Suprapubic skin (tissue), 4 donors: ENCODE data around the gene AMOTL1. TPM values are rescaled to one million over a fixed set of nuclear protein-coding genes. Genes with fewer than 3 reads are reported as not detected.
A peak's percentile ranks its signal among the peaks of the same experiment; 100 is the strongest.

Experiments used
- DNase-seq, 2 donors: peaks; one replicate each; pipeline ENCODE4 v3.0.0-alpha.2; 2019; ENCODE audit warnings: low spot score in 2 of 2
- H3K27ac ChIP-seq: fragments of 200-600 bp; sonication (generic); one replicate; pipeline ENCODE4 v1.5.1; 2019
- H3K27me3 ChIP-seq: fragments of 200-600 bp; sonication (generic); one replicate; pipeline ENCODE4 v1.5.1; 2019
- H3K36me3 ChIP-seq: fragments of 200-600 bp; sonication (generic); one replicate; pipeline ENCODE4 v1.5.1; 2019
- H3K4me1 ChIP-seq: fragments of 200-600 bp; sonication (generic); one replicate; pipeline ENCODE4 v1.5.1; 2019
- H3K4me3 ChIP-seq: fragments of 200-600 bp; sonication (generic); one replicate; pipeline ENCODE4 v1.5.1; 2019; ENCODE audit warnings: mild to moderate bottlenecking
- H3K9me3 ChIP-seq: fragments of 200-600 bp; sonication (generic); one replicate; pipeline ENCODE4 v1.5.1; 2019
- CTCF ChIP-seq, 2 donors: fragments of 200-600 bp in 1 of 2; fragments of 450-650 bp in 1 of 2; sonication (generic) in 1 of 2; IDR thresholded peaks; one replicate each; pipeline ENCODE4 v1.5.1; 2016 to 2019; ENCODE audit warnings: antibody characterized with exemption in 2 of 2, mild to moderate bottlenecking in 1 of 2, moderate library complexity in 1 of 2
- EP300 ChIP-seq: sonication (generic); formaldehyde crosslinking; IDR thresholded peaks from one replicate; pipeline ENCODE4 v1.6.1; 2017; ENCODE audit warnings: antibody characterized with exemption
- POLR2A ChIP-seq, 2 donors: fragments of 450-650 bp; IDR thresholded peaks; one replicate each; pipeline ENCODE4 v1.6.1; 2017; ENCODE audit warnings: antibody characterized with exemption in 2 of 2, mild to moderate bottlenecking in 2 of 2, moderate library complexity in 2 of 2
- POLR2AphosphoS5 ChIP-seq, 3 donors: sonication (generic); formaldehyde crosslinking; IDR thresholded peaks; one replicate each; pipeline ENCODE4 v1.6.1; 2017; ENCODE audit warnings: antibody characterized with exemption in 3 of 3
- WGBS: methylation state at CpG from one replicate; pipeline ENCODE4 v1.1.5; 2018; 5-methylcytosine and 5-hydroxymethylcytosine counted together
- total RNA-seq, 4 donors: library from RNA; depleted of rRNA; stranded (reverse); fragments of >200 nt; gene quantifications; one replicate each; pipeline ENCODE4 v1.1.0, GENCODE V29; 2016

Gene AMOTL1
- total RNA-seq, 4 donors from 2014 or later: 69.7 to 86.9 (median 79.4) TPM

- H3K4me1 ChIP-seq: peaks cover 12% of the 10 kb centered on the region
- H3K9me3 ChIP-seq: no peaks in the 10 kb centered on the region
- no peak for DNase-seq
- H3K4me3 ChIP-seq: no peak overlapping the region
- TF ChIP-seq POLR2AphosphoS5 (IDR thresholded peaks at IDR 0.05): no peak
- TF ChIP-seq POLR2A (IDR thresholded peaks at IDR 0.05): no peak
- TF ChIP-seq EP300: no peak
- TF ChIP-seq CTCF (IDR thresholded peaks at IDR 0.05): no peak
- H3K36me3 ChIP-seq: no peaks in the 10 kb centered on the region
- 61% methylated on average over 7 of the region's 7 CpGs for WGBS
- peak overlapping the region; percentile 2 for H3K27ac ChIP-seq
- no peaks in the 10 kb centered on the region for H3K27me3 ChIP-seq
These were observed 35.4 kb upstream of the AMOTL1 start for GRCh38 chr11:94732617-94733281.

GRCh38 chr11:94734563-94735275 is 33.4 kb upstream of the AMOTL1 start:
- TF ChIP-seq EP300 (no peak), POLR2AphosphoS5 (IDR thresholded peaks at IDR 0.05) (no peak), POLR2A (IDR thresholded peaks at IDR 0.05) (no peak), CTCF (IDR thresholded peaks at IDR 0.05) (no peak)
- Histone ChIP-seq H3K36me3 (no peaks in the 10 kb centered on the region), H3K27me3 (no peaks in the 10 kb centered on the region), H3K27ac (no peak overlapping the region), H3K4me1 (peaks cover 12% of the 10 kb centered on the region), H3K9me3 (no peaks in the 10 kb centered on the region), H3K4me3 (no peak overlapping the region)
- WGBS: 80% methylated on average over 4 of the region's 4 CpGs
- no peak for DNase-seq

GRCh38 chr11:94735907-94736306 is 32.2 kb upstream of the AMOTL1 start:
- peaks cover 23% of the 10 kb centered on the region for H3K4me1 ChIP-seq
- no peaks in the 10 kb centered on the region for H3K27me3 ChIP-seq
- no peak overlapping the region for H3K4me3 ChIP-seq
- no peak for DNase-seq
- TF ChIP-seq POLR2AphosphoS5 (IDR thresholded peaks at IDR 0.05): no peak
- TF ChIP-seq EP300: no peak
- TF ChIP-seq CTCF (IDR thresholded peaks at IDR 0.05): no peak
- no peak for TF ChIP-seq POLR2A (IDR thresholded peaks at IDR 0.05)
- H3K27ac ChIP-seq: no peak overlapping the region
- WGBS: 72% methylated on average over 4 of the region's 4 CpGs
- no peaks in the 10 kb centered on the region for H3K36me3 ChIP-seq
- H3K9me3 ChIP-seq: no peaks in the 10 kb centered on the region

- Histone ChIP-seq H3K9me3 (no peaks in the 10 kb centered on the region), H3K27ac (no peak overlapping the region), H3K4me3 (no peak overlapping the region), H3K36me3 (no peaks in the 10 kb centered on the region), H3K27me3 (no peaks in the 10 kb centered on the region), H3K4me1 (peaks cover 26% of the 10 kb centered on the region)
- WGBS: 61% methylated on average over 2 of the region's 2 CpGs
- no peak for DNase-seq
- TF ChIP-seq CTCF (IDR thresholded peaks at IDR 0.05): no peak
These were observed 31.0 kb upstream of the AMOTL1 start for GRCh38 chr11:94737171-94737611.

GRCh38 chr11:94738746-94739145 is 29.4 kb upstream of the AMOTL1 start:
- H3K4me1 ChIP-seq: peaks cover 25% of the 10 kb centered on the region
- H3K9me3 ChIP-seq: no peaks in the 10 kb centered on the region
- TF ChIP-seq POLR2AphosphoS5 (IDR thresholded peaks at IDR 0.05) (no peak), POLR2A (IDR thresholded peaks at IDR 0.05) (no peak), CTCF (IDR thresholded peaks at IDR 0.05) (no peak), EP300 (no peak)
- H3K27ac ChIP-seq: no peak overlapping the region
- H3K4me3 ChIP-seq: no peak overlapping the region
- WGBS: 95% methylated on average over 1 of the region's 1 CpG
- no peaks in the 10 kb centered on the region for H3K27me3 ChIP-seq
- H3K36me3 ChIP-seq: no peaks in the 10 kb centered on the region
- no peak for DNase-seq
